Activated CD4-positive, alpha-beta memory T cell treated with anti-CD3 and anti-CD28 coated beads for 36 hours (primary cell): ENCODE measurements around the gene ACIN1. TPM values are rescaled to one million over a fixed set of nuclear protein-coding genes. Genes with fewer than 3 reads are reported as not detected.
A peak's percentile ranks its signal among the peaks of the same experiment; 100 is the strongest.

Experiments
- CTCF ChIA-PET: fragments of 350-600 bp; sonication (Branson Sonifier 250); formaldehyde crosslinking; loops from one replicate; lab custom pipeline; 2021; ENCODE audit warnings: antibody characterized with exemption, inconsistent platforms; lab: Charles Lee
- POLR2A ChIA-PET: fragments of 350-600 bp; sonication (Branson Sonifier 250); formaldehyde crosslinking; loops from one replicate; lab custom pipeline; 2021; ENCODE audit warnings: antibody characterized with exemption; lab: Charles Lee
- DNase-seq: peaks from one replicate; pipeline ENCODE4 v3.0.0-alpha.2; 2020
- H3K27ac Mint-ChIP-seq: one replicate; pipeline ENCODE4 v1.8.0; 2021; ENCODE audit warnings: mixed read lengths
- H3K27me3 Mint-ChIP-seq: one replicate; pipeline ENCODE4 v1.8.0; 2021; ENCODE audit warnings: mixed read lengths
- H3K36me3 Mint-ChIP-seq: one replicate; pipeline ENCODE4 v1.8.0; 2021; ENCODE audit warnings: mixed read lengths
- H3K4me1 Mint-ChIP-seq: one replicate; pipeline ENCODE4 v1.8.0; 2021; ENCODE audit warnings: low read depth, mixed read lengths
- H3K4me3 Mint-ChIP-seq: one replicate; pipeline ENCODE4 v1.8.0; 2021; ENCODE audit warnings: mild to moderate bottlenecking, mixed read lengths
- H3K9me3 Mint-ChIP-seq: one replicate; pipeline ENCODE4 v1.8.0; 2021; ENCODE audit warnings: mixed read lengths
- intact Hi-C: fragments of 100-400 bp; cut with micrococcal nuclease; formaldehyde crosslinking; loops from one replicate; pipeline ENCODE4 v1.15.1; 2023
- total RNA-seq, 2 experiments: library from RNA; stranded (reverse); gene quantifications; one replicate each; pipeline ENCODE4 v1.2.3, GENCODE V29; 2021

Gene ACIN1
- total RNA-seq, 2 experiments from 2014 or later = 148 to 157 TPM

DNA sequence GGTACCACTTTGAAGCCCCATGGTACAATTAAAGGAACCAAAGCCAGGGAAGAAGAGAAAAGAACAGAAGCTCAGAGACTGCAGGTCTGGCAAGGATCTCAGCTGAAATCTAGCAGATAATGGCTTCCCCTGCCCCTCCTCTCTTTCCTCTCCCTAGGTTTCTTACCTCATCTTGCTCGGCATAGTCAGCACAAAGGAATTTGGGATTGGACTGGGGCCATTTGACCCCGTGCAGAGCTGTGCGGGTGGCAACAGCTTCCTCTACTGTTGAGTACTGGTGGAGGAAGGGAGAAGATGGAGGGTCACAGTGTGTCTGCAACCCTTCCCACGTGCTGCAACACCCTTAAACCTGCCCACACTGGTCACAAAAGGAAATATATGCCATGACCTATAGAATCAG, 32.9 kb downstream of the ACIN1 start:
- no peaks in the 10 kb centered on the region for H3K9me3 Mint-ChIP-seq
- POLR2A ChIA-PET = interaction anchor here (0.6 to 1.0 kb wide), 3 partner anchors 8 to 89 kb away, joined by 3 read pairs; no protein-coding TSS in a partner anchor

DNA sequence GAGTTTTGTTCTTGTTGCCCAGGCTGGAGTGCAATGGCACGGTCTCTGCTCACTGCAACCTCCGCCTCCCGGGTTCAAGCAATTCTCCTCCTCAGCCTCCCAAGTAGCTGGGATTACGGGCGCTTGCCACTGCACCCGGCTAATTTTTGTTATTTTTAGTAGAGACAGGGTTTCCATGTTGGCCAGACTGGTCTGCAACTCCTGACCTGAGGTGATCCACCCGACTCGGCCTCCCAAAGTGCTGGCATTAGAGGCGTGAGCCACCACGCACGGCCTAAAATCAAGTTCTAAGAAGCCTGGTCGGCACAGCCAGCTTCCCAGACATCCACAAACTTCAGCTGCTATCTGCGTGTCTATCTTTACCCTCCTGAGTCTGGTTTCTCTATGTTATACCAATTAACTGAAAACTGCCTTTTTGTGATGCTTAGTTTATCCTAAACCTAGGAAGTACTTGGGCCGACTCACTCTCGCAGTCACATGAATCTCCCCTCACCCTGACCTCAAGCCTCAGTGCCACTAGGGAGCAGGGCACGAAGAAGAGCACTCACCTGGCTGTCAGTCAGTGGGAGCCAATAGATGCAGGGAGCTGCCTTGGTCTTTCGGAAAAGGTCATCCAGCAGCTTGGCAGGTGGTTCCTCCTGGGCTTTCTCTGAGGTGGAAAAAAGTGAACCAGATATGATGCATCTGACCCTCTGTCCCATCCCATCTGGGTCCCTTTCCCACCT, 34.2 kb downstream of the ACIN1 start:
- no peaks in the 10 kb centered on the region for H3K9me3 Mint-ChIP-seq
- peaks cover 43% of the 10 kb centered on the region for H3K36me3 Mint-ChIP-seq
- intact Hi-C loops = no loop called here
- DNase-seq = no peak
- H3K27ac Mint-ChIP-seq = no peak overlapping the region
- peaks cover 17% of the 10 kb centered on the region for H3K4me1 Mint-ChIP-seq
- no peak overlapping the region for H3K4me3 Mint-ChIP-seq
- peaks cover 2% of the 10 kb centered on the region for H3K27me3 Mint-ChIP-seq
- ChIA-PET POLR2A (interaction anchor here (0.7 kb wide), 1 partner anchor 11 kb away, joined by 4 read pairs; no protein-coding TSS in a partner anchor), CTCF (interaction anchor here (0.6 to 18.9 kb wide), 6 partner anchors 7 to 86 kb away, joined by 4 to 839 read pairs (median 78); partner anchors contain the start of gene AJUBA)

More for the DNA sequence above, 32.9 kb downstream of the ACIN1 start:
- Mint-ChIP-seq H3K27me3 (no peaks in the 10 kb centered on the region), H3K4me3 (no peak overlapping the region), H3K4me1 (peaks cover 10% of the 10 kb centered on the region), H3K27ac (no peak overlapping the region), H3K36me3 (peaks cover 55% of the 10 kb centered on the region)
- CTCF ChIA-PET = interaction anchor here (0.7 to 18.9 kb wide), 9 partner anchors 9 to 650 kb away, joined by 3 to 839 read pairs (median 4); partner anchors contain the start of genes AJUBA and CEBPE
- no peak for DNase-seq
- intact Hi-C loops = no loop called here

DNA sequence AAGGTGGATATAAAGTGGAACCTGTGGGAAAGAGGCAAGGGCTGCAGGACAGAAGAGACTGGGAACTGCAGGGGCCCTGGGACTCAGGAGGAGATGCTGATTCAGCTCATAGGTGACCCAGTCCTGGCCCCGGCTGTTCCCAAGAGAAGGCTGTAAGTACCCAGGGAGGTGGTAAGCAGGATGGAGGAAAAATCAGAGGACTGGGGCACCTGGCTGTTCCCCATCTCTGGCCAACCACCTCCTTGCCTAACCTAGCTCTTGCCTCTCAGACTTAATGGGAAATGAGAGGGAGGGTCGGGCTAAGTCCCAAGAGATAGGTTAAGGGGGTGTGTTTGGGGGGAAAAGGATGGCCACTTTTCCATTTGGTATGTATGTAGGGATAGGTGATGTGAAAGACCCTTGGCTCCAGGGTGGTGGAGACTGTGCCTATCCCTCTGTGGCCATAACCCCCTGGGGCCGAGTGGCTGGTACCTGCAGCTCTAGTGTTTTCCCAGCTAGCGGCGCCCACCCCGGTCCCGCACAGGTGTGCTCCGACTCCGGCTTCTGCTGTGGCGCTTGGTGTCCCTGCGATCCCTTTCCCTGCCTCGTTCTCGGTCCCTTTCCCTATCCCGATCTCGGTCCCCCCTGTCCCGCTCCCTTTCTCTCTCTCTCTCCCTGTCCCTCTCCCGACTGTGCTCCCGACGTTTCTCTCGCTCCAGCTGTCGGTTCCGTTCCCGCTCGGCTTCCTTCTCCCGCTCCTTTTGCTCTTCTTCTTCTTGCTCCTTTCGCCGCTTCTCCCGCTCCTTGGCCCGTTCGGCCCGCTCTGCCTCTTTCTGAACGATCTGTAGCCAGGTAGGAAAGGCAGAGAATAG, 36.1 kb downstream of the ACIN1 start:
- no peak overlapping the region for H3K4me3 Mint-ChIP-seq
- H3K4me1 Mint-ChIP-seq = peaks cover 16% of the 10 kb centered on the region
- no peak for DNase-seq
- intact Hi-C loops = loop anchor here (1.0 kb wide), 3 partner anchors 52 to 86 kb away; no protein-coding TSS in a partner anchor
- H3K9me3 Mint-ChIP-seq = no peaks in the 10 kb centered on the region
- H3K36me3 Mint-ChIP-seq = peaks cover 33% of the 10 kb centered on the region
- no peak overlapping the region for H3K27ac Mint-ChIP-seq
- ChIA-PET POLR2A (interaction anchor here (0.6 to 1.7 kb wide), 4 partner anchors 53 to 76 kb away, joined by 3 to 14 read pairs (median 4); no protein-coding TSS in a partner anchor), CTCF (interaction anchor here (0.6 to 18.9 kb wide), 38 partner anchors 9 to 1081 kb away, joined by 3 to 839 read pairs (median 6); partner anchors contain the start of genes ACIN1, AJUBA, C14orf119 and HAUS4)
- H3K27me3 Mint-ChIP-seq = peaks cover 2% of the 10 kb centered on the region

DNA sequence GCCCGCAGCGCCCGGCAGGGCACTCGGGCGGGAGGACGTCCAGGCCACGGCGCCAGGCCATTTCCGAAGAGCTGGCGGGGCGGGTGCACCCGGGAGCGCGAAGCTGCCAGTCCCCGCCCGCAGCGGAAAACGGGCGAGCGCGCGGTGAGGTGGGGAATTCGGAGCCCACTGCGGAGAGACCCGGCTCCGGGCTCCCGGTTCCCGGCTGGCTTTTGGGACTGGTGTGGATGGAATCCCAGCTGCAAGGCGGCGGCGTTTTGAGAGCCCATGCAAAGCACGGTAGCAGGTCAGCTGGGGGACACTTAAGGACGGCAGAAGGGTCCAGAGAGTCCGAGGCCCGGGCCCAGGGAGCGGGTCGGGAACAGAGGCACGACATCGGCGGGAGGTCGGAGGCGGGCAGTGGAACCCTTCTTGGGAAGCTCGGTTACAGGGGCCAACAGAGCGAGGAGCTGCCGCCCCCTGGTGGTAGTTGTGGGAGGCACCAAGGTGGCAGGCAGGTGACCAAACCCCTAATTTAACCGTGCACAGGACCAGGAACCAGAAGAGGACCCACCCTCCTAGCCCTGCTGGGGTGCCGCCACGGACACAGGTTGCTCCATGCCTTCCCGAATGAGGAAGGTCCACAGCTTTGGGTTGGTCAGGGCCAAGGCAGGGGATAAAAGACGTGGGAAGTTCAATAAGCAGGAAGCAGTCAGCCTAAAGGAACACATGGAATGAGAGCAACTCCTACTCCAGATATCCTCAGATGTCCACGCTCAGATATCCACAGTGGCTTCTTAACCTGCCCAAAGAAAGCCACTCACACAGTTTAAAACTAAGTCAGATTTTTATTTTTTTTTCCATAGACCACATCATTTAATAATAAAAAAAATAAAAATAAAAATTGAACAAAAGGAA, 36.9 kb downstream of the ACIN1 start:
- H3K36me3 Mint-ChIP-seq = peaks cover 26% of the 10 kb centered on the region
- intact Hi-C loops = loop anchor here (1.0 kb wide), 3 partner anchors 51 to 85 kb away; no protein-coding TSS in a partner anchor
- peak; percentile 92 for DNase-seq
- H3K27me3 Mint-ChIP-seq = peaks cover 2% of the 10 kb centered on the region
- ChIA-PET CTCF (interaction anchor here (0.6 to 18.9 kb wide), 44 partner anchors 9 to 1080 kb away, joined by 3 to 839 read pairs (median 6); partner anchors contain the start of genes ACIN1, AJUBA, C14orf119 and HAUS4), POLR2A (interaction anchor here (0.6 to 1.7 kb wide), 6 partner anchors 11 to 101 kb away, joined by 3 to 14 read pairs (median 4); partner anchors contain the start of gene HAUS4)
- no peak overlapping the region for H3K27ac Mint-ChIP-seq
- no peaks in the 10 kb centered on the region for H3K9me3 Mint-ChIP-seq
- peaks cover 16% of the 10 kb centered on the region for H3K4me1 Mint-ChIP-seq
- H3K4me3 Mint-ChIP-seq = peak overlapping the region; percentile 78

DNA sequence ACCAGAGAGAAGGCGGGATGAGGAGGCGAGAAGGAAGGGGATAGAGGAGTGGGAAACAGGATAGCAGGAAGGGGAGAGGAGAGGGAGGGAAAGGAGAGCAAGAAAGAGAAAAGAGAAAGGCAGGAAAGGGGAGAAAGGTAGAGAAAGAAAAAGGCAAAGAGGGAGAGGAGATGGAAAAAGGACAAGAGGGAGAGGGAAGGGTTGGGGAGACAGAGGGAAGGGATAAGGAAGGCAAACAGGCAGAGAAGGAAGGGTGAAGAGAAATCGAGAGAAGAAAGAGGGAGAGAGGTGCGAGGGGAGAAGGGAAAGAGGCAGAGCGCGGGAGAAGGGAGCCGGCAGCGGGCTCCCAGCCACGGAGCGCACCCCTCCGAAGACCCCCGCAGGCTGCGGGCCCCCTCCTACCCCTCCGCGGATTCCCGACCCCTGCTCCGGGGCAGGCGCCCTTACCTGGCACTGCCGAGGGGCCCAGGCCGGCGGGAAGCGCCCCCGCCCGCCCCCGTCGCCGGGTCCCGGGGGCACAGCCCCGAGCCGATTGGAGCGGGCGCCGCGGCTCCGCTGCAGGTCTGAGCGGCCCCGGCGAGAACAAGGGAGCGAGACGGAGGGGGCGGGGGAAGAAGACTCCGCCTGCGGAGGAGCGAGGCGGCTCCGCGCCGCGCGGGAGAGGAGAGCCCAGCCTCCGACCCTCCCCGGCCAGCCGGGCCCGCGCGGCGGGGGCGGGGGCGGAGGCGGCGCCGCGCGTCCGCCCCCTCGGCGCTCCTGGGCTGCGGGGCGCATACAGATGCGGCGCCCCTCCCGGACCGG, 37.8 kb downstream of the ACIN1 start, which contains the start of gene CDH24:
CDH24 (minus strand) TSS at position 565 of the 801 bp plus-strand sequence. CDS start 1,787 bp downstream, outside the sequence.
- intact Hi-C loops = loop anchor here (1.0 kb wide), 2 partner anchors 22 to 128 kb away; partner anchors contain the start of gene PRMT5
- peak; percentile 74 for DNase-seq
- POLR2A ChIA-PET = interaction anchor here (0.8 to 1.7 kb wide), 5 partner anchors 11 to 100 kb away, joined by 3 to 14 read pairs (median 3); partner anchors contain the start of gene HAUS4
- no peak within 1 kb of the TSS for H3K27ac Mint-ChIP-seq
- peaks cover 19% of the 10 kb centered on the region for H3K36me3 Mint-ChIP-seq
- H3K27me3 Mint-ChIP-seq = peaks cover 2% of the 10 kb centered on the region
- no peaks in the 10 kb centered on the region for H3K9me3 Mint-ChIP-seq
- H3K4me3 Mint-ChIP-seq = peak within 1 kb of the TSS; percentile 78
- peaks cover 16% of the 10 kb centered on the region for H3K4me1 Mint-ChIP-seq
- CTCF ChIA-PET = interaction anchor here (0.6 to 18.9 kb wide), 43 partner anchors 8 to 1079 kb away, joined by 3 to 839 read pairs (median 5); partner anchors contain the start of genes ACIN1, AJUBA, C14orf119 and HAUS4

DNA sequence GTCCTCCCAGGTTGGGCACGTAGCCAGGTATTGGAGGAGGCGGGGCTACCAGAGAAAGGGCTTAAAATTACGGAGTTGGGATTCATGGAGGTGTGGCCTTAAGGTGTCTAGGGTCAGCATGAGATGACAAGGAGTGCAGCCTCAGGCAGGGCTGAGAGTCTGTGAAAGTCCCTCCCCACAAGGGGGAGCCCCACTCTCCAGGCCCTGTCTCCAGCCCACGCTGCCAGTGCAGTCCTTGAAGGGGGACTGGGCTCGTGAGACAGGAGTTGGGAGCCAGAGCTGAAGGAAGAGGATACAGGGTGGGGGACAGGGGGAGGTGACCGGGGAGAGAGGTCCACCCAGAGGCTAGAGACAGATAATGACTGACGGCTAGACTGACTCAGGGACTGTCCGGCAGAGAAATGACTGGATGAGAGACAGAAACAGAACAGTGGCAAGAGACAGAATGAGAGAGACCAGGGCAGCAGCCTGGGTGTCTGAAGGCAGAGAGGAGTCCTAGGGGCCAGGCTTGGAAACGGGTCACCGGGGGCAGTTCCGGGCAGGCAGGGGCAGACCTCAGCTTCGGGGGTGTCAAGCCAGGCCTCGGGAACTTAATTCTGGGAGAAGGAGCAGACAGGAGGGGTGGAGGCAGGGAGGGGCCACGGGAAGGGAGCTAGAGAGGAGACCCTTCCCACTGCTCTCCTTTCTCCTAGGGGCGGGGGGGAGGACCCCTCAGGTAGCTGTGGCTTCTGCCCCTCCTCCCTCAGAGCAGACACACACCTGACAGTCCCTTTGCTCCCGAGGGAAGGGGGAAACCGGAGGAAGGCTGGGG, 38.6 kb downstream of the ACIN1 start:
- peaks cover 2% of the 10 kb centered on the region for H3K27me3 Mint-ChIP-seq
- intact Hi-C loops = loop anchor here (1.0 kb wide), 2 partner anchors 21 to 127 kb away; partner anchors contain the start of gene PRMT5
- no peak overlapping the region for H3K27ac Mint-ChIP-seq
- peaks cover 15% of the 10 kb centered on the region for H3K36me3 Mint-ChIP-seq
- peak; percentile 77 for DNase-seq
- H3K4me1 Mint-ChIP-seq = peaks cover 16% of the 10 kb centered on the region
- H3K9me3 Mint-ChIP-seq = no peaks in the 10 kb centered on the region
- ChIA-PET POLR2A (interaction anchor here (1.0 kb wide), 1 partner anchor 73 kb away, joined by 3 read pairs; the partner anchor contains the start of gene AJUBA), CTCF (interaction anchor here (0.9 to 18.9 kb wide), 9 partner anchors 11 to 145 kb away, joined by 3 to 839 read pairs (median 4); partner anchors contain the start of gene AJUBA)
- peak overlapping the region; percentile 66 for H3K4me3 Mint-ChIP-seq

DNA sequence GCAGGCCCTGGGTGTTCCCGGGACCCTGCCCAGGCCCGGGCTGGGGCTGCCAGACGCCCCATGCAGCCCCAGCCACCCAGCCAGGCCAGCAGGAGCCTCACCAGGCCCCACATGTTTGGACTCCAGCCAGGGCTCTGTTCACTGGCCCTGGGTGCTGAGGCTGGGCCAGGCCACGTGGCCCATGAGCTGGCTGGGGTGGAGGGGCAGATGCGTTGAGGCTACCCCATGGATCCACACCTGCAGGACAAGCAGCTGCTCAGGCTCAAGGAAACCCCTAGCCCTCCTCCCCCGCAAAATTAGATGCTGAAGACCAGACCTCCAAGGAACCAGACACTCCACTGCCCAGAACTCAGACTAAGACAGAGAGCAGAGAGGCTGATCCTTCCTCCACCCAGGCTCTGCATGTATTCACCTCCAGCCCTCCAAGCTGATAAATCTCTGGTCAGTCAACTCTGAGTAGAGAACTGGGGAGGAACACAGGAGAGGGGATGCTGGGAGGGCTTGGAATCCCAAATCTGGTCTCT, 39.3 kb downstream of the ACIN1 start:
- H3K27me3 Mint-ChIP-seq = peaks cover 2% of the 10 kb centered on the region
- H3K9me3 Mint-ChIP-seq = no peaks in the 10 kb centered on the region
- DNase-seq = no peak
- H3K4me1 Mint-ChIP-seq = peaks cover 16% of the 10 kb centered on the region
- intact Hi-C loops = loop anchor here (1.0 kb wide), 2 partner anchors 20 to 126 kb away; partner anchors contain the start of gene PRMT5
- H3K4me3 Mint-ChIP-seq = no peak overlapping the region
- ChIA-PET CTCF (interaction anchor here (0.9 to 18.9 kb wide), 7 partner anchors 12 to 145 kb away, joined by 3 to 839 read pairs (median 68); partner anchors contain the start of gene AJUBA), POLR2A (interaction anchor here (1.0 kb wide), 1 partner anchor 73 kb away, joined by 3 read pairs; the partner anchor contains the start of gene AJUBA)
- no peak overlapping the region for H3K27ac Mint-ChIP-seq
- peaks cover 10% of the 10 kb centered on the region for H3K36me3 Mint-ChIP-seq

DNA sequence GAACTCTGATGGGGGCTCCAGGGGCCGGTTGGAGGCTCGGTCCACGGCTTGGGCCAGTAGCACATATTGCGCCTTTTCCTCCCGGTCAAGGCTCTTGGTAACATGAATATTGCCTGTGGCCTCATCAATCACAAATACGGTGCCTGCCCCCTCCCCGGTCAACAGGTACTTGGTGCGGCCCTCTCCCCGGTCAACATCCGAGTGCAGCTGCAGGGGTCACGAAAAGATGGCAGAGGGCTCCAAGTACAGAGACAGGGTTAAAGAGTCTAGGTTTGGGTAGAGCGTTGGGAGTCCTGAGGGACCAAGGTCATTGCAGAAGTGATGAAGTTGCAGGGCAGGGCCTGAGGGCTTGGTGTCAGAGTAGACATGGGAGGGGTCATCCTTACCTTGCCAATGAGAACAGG, 39.8 kb downstream of the ACIN1 start:
- Mint-ChIP-seq H3K27me3 (peaks cover 2% of the 10 kb centered on the region), H3K27ac (no peak overlapping the region), H3K36me3 (peaks cover 8% of the 10 kb centered on the region), H3K9me3 (no peaks in the 10 kb centered on the region), H3K4me1 (peaks cover 16% of the 10 kb centered on the region), H3K4me3 (no peak overlapping the region)
- intact Hi-C loops = no loop called here
- ChIA-PET CTCF (interaction anchor here (1.0 to 18.9 kb wide), 7 partner anchors 12 to 98 kb away, joined by 3 to 839 read pairs (median 68); partner anchors contain the start of genes AJUBA and HAUS4), POLR2A (interaction anchor here (0.6 kb wide), 1 partner anchor 45 kb away, joined by 3 read pairs; no protein-coding TSS in a partner anchor)
- DNase-seq = no peak
